GM18508 (cell line): ENCODE results near the gene ARL14EP.
A peak's percentile ranks its signal among the peaks of the same experiment; 100 is the strongest.

ENCODE experiments used
- ATAC-seq: cut with Tn5 transposase; IDR thresholded peaks from one replicate; pipeline ENCODE4 v1.9.1; 2021; ENCODE audit warnings: moderate number of reproducible peaks; ENCODE audit not compliant: insufficient read depth, unreplicated experiment

The ARL14EP gene

DNA sequence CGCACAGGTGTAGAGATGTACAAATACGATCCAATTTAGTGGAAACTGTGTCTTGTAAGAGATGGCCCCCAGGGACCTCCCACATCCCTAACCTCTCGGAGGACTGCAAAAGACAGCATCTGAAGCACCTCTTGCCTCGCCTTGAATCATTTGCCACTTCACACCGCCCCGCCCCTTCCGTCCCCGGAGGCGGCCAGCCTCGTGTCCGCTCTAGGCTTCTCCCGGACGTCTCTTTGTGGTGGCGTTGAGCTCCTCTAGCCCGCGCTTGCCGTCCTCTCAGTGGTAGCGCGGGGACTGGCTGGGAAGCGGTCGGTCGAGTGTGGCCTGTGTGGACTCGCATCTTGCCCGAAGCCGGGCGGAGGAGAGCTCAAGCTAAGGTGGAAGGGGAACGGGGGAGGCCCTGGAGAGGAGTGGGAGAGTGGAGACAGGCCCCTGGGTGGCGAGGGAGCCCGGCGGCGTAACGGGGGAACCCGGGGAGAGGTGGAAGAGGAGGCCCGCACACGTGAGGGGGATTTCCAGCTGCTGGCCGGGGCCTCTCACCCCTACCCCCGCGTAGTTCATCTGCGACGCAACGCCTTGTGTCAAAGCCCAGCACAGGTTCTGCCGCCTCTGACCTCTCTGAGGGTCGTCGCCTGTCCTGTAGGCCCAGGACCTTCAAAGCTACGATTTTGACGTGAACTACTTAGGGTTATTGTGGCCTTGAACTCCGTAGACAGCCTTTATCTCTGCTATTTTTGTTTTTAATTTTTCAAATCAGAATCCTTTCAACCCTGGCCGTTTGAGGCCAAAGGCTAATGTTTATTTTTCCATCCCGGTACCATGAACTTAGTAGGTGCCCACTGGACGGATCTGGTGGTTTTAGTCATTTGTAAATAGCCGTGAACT, at the start of gene ARL14EP:
ARL14EP (plus strand) TSS at position 279 of the 885 bp plus-strand sequence. CDS start 7,845 bp downstream, outside the sequence.
- ATAC-seq = peak; percentile 90

- ATAC-seq = no peak
Measured at GRCh38 chr11:30277176-30277575, 45.7 kb upstream of the ARL14EP start.

DNA sequence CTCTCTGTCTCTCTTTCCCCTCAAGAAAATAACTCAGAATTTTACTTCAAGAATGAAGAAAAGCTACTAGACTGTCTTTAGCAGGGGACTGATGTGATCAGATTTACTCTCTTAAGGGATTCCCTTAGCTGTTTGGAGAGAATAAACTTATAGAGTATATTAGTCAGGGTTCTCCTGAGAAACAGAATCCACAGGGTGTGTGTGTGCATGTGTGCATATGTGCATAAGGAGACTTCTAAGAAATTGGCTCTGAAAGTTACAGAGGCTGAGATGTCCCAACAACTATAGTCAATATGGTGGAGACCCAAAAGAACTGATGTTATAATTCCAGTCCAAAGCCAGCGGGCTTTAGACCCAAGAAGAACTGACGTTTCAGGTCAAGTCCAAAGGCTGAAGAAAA, 43.1 kb upstream of the ARL14EP start:
- no peak for ATAC-seq

GRCh38 chr11:30281476-30282288, 41.2 kb upstream of the ARL14EP start:
- peak; percentile 20 for ATAC-seq

GRCh38 chr11:30282289-30282631, 40.6 kb upstream of the ARL14EP start:
- ATAC-seq = peak; percentile 87

DNA sequence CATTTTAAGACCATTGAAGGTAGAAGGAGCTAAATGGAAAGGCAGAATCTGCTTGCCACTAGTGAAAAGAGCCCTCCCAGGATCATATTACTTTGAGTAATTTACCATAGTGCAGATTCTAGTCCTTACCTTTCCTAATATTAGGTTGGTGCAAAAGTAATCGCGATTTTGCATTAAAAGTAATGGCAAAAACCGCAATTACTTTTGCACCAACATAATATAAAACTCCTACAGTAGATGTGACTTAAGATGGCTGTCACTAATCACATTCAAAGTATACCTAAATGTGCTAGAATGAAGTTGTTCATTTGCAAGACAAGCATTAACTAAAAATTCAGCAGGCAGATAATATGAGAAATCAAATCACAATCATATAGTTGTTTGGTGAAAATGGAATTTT, 38.1 kb upstream of the ARL14EP start:
- no peak for ATAC-seq

- ATAC-seq = no peak
Measured at GRCh38 chr11:30285416-30286121, 37.3 kb upstream of the ARL14EP start.

DNA sequence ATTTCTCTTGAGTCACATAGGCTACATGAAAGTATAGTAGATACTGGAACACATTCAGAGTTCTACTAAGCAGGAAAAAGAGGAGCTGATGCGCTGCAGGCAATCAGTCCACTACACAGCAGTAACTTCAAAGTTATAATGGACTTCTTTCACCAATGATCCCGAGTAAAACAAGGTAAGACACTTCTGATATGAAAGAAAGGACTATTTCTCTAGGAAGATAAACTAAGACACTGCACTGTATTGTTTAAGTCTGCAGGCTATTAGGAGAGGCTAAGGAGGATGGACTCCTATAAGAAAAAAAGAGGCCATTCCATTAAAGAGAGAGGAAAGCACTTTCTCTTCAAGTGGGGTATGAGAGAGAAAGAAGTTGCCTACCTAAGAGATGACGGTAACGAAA, 31.6 kb upstream of the ARL14EP start:
- no peak for ATAC-seq

DNA sequence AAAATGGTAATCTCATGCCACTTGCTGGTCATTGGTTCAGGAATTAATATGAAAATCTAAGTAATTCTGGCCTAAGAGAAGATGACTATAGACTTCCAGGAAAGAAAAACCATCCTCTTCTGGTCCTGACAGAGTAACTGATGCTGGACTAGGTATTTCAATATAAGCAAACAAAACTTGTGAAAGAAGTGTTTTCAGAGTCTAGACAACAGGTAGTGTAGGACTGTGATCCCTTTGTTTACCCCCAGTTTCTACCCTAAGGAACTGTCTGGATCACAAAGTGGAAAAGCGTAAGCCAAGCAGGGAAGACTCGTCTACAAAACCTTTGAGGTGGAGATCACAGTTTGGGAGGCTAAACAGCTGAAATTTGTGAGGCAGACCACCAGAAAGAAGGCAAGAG, 30.4 kb upstream of the ARL14EP start:
- no peak for ATAC-seq

GRCh38 chr11:30295178-30295885, 27.6 kb upstream of the ARL14EP start:
- ATAC-seq = no peak

GRCh38 chr11:30304620-30305019, 18.3 kb upstream of the ARL14EP start:
- no peak for ATAC-seq

GRCh38 chr11:30310623-30311022, 12.3 kb upstream of the ARL14EP start:
- ATAC-seq = peak; percentile 93

DNA sequence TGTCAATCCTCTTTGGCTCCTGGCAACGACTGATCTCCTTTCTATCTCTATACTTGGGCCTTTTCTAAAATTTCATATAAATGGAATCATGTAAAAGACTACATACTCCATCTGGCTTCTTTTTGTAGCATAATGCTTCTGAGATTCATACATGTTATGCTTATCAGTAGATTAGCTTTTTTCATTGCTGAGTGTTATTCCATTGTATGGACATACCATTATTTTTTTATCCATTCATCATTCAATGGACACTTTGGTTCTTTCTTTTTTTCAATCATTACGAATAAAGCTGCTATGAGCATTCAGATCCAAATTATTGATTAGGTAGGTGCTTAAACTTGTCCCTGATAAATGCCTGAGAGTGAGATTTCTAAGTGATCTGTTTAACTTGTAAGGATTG, 11.7 kb upstream of the ARL14EP start:
- ATAC-seq = no peak

DNA sequence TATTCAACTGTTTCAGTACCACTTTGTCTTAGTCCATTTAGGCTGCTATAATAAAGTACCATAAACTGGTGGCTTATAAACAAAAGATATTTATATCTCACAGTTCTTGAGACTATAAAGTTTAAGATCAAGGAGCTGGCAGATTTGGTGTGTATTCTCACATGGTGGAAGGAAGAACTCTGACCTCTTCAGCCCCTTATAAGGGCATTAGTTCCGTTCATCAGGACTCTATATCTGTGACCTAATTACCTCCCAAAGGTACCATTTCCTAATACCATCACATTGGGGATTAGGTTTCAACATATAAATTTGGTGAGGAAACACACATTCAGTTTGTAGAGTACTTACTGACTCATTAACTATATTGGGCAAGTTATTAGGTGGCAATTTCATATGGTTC, 10.7 kb upstream of the ARL14EP start:
- ATAC-seq = no peak

- ATAC-seq = no peak
Measured at GRCh38 chr11:30313580-30313979, 9.3 kb upstream of the ARL14EP start.

GRCh38 chr11:30314625-30315024, 8.3 kb upstream of the ARL14EP start:
- no peak for ATAC-seq

DNA sequence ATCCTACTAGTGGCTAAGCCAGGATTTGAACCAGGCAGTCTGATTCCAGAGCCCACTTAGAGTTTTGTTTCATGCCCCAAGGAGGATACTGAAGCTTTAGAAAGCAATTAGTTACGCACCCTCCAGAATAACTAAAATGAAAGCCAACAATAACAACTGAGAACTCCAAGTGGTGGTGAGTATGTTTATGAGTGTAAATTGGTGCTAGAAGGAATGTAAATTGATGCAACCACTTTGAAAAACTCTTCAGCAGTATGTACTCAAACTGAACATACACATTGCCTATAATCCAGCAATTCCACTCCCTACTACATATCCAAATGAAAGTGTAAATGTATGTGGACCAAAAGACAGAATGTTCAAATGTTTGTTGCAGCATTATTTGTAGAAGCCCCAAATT, 6.7 kb upstream of the ARL14EP start:
- ATAC-seq = no peak

DNA sequence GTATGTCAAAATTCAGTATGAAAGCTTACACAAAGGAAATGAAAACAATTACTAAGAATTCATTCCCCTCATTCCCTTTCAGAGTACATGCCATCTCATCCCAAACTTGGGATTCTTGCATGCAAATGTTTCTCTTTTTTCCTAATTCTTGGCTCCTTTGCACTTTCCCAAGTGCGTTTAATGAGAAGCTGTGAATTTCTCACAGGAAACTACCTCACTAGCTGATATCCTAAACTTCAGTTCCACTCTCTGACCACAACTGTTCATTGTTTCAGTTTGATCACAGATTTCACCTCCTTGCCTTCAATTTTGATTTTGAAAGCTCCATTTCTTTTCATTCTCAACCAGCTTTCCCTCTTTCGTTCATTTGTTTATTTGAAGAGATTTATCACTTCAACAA, 5.9 kb upstream of the ARL14EP start:
- no peak for ATAC-seq

DNA sequence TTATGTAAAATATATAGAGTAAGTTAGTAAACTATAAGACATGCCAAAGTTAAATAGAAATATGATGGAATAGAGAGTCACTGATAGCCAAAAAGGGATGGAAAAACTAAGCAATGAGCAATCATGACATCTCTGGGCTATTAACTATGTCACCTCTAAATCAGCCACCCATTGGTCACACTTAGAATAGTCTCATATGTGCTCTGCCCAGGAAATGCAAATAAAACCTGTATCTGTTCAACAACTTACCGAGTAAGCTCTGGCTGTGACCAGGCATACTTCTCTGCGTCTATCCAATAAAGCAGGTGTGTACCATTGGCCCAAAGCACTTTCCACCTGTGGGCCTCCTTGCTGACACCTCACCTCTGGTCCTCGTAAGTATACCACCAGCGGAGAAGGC, 1.6 kb upstream of the ARL14EP start:
- no peak for ATAC-seq

GRCh38 chr11:30322191-30322590, 713 bp upstream of the ARL14EP start:
- ATAC-seq = no peak
